WERI-Rb-1 (cell line): ENCODE measurements around the gene GGACT.

Source experiments
- DNase-seq: peaks from one replicate; pipeline ENCODE4 v3.0.0-alpha.2; 2020
- H3K27ac ChIP-seq: fragments of 250-450 bp; sonication (Bioruptor Pico); 2 replicates; pipeline ENCODE4 v1.5.1; 2020; ENCODE audit warnings: mild to moderate bottlenecking, moderate library complexity
- H3K27me3 ChIP-seq: fragments of 250-450 bp; sonication (Bioruptor Pico); 2 replicates; pipeline ENCODE4 v1.5.1; 2021; ENCODE audit warnings: mild to moderate bottlenecking, low read depth, moderate library complexity; ENCODE audit not compliant: insufficient read depth, severe bottlenecking
- H3K36me3 ChIP-seq: fragments of 250-450 bp; sonication (Bioruptor Pico); 2 replicates; pipeline ENCODE4 v1.5.1; 2020; ENCODE audit warnings: mild to moderate bottlenecking, moderate library complexity
- H3K4me3 ChIP-seq: 2 replicates; pipeline ENCODE4 v1.5.1; 2011; ENCODE audit warnings: low read depth, mild to moderate bottlenecking, control low read depth, low read length
- H3K9me3 ChIP-seq: fragments of 250-450 bp; sonication (Bioruptor Pico); 2 replicates; pipeline ENCODE4 v1.5.1; 2021; ENCODE audit warnings: mild to moderate bottlenecking, moderate library complexity; ENCODE audit not compliant: severe bottlenecking
- TF ChIP-seq, protein P1 (sequence below): IDR thresholded peaks from 2 replicates; pipeline ENCODE4 v1.5.1; 2011; ENCODE audit warnings: low read depth, mild to moderate bottlenecking, control low read depth, inconsistent platforms, low read length

Gene GGACT

DNA sequence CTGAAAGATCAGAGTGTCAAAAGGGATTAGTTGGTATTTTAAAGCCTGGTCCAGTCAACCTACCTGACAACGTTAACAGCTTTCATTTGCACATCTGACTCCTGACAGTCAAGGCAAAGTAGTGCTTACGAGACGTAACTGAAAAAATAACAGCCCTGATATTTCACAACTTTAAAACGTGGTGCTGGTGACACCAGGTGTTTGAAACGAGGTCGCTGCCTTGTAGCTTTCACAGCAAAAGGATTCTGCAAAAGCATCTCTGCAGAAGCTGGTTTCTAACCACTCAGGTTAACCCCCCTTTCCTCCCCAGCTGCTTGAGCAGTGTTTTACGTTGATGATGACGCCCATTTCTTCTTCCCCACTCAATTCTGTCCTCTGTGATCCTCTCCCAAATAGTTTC is 23.3 kb downstream of the GGACT start:
- no peak for DNase-seq
- Histone ChIP-seq H3K27me3 (no peaks in the 10 kb centered on the region), H3K4me3 (no peak overlapping the region), H3K36me3 (no peaks in the 10 kb centered on the region), H3K9me3 (peaks cover 3% of the 10 kb centered on the region), H3K27ac (no peak overlapping the region)
- TF ChIP-seq, protein P1, sequence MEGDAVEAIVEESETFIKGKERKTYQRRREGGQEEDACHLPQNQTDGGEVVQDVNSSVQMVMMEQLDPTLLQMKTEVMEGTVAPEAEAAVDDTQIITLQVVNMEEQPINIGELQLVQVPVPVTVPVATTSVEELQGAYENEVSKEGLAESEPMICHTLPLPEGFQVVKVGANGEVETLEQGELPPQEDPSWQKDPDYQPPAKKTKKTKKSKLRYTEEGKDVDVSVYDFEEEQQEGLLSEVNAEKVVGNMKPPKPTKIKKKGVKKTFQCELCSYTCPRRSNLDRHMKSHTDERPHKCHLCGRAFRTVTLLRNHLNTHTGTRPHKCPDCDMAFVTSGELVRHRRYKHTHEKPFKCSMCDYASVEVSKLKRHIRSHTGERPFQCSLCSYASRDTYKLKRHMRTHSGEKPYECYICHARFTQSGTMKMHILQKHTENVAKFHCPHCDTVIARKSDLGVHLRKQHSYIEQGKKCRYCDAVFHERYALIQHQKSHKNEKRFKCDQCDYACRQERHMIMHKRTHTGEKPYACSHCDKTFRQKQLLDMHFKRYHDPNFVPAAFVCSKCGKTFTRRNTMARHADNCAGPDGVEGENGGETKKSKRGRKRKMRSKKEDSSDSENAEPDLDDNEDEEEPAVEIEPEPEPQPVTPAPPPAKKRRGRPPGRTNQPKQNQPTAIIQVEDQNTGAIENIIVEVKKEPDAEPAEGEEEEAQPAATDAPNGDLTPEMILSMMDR, result no peak

DNA sequence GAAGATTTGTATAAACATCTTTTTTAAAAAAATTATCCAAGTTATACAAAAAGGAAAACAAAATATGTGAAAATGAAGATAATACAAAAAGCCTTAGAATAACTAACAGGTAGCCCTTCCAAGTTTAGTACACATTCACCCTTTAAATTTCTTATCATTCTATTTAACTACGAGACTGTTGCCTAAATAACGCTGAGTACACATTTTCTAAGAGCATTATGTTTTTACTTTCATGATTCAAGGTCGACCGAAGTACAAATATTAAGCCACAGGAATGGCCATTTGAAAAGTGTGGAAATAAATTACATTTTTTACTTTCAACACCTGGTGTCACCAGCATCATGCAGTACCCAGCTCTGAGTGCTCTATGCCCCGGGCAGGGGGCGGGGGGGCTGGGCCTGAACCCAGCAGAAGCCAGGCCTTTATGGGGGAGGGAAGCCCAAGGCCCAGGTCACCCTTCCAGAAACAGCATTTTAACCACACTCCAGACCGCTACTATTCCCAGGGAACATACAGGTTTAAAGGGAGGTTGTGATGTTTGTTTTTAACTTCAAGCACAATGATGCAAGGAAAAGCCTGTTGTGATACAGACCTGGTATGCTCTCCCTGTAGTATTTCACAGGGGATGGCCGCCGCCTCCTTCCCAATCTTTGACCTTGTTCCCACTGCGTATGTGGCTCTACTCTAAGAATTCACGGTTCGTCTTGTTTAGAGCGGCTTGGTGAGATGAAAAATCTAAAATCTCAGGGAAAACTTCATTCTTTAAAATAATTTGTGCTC is 24.0 kb downstream of the GGACT start:
- H3K4me3 ChIP-seq, result no peak overlapping the region
- no peaks in the 10 kb centered on the region for H3K27me3 ChIP-seq
- H3K9me3 ChIP-seq, result peaks cover 3% of the 10 kb centered on the region
- no peak overlapping the region for H3K27ac ChIP-seq
- H3K36me3 ChIP-seq, result no peaks in the 10 kb centered on the region
- TF ChIP-seq, protein P1, result no peak
- DNase-seq, result no peak

DNA sequence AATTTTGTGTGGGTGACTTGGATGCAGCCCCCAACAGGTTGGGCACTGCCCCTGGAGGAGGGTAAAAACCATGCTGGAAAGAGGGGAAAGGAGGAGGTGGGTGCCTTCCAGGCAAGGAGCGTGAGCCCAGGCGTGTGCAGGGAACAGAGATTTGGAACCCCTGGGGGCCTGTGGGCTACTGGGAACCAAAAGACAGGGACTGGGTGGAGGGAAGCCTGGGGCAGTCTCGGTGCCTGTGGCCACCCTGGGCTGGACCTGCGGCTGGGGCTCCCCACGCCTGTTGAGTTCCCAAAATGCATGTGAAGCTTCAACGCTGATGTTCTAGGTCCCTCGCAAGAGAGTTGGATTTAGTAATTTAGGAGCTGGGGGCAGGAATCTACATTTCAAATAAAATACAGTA is 24.8 kb downstream of the GGACT start:
- peaks cover 3% of the 10 kb centered on the region for H3K9me3 ChIP-seq
- no peak overlapping the region for H3K27ac ChIP-seq
- DNase-seq, result no peak
- H3K36me3 ChIP-seq, result no peaks in the 10 kb centered on the region
- no peak overlapping the region for H3K4me3 ChIP-seq
- TF ChIP-seq, protein P1, result no peak
- H3K27me3 ChIP-seq, result no peaks in the 10 kb centered on the region

DNA sequence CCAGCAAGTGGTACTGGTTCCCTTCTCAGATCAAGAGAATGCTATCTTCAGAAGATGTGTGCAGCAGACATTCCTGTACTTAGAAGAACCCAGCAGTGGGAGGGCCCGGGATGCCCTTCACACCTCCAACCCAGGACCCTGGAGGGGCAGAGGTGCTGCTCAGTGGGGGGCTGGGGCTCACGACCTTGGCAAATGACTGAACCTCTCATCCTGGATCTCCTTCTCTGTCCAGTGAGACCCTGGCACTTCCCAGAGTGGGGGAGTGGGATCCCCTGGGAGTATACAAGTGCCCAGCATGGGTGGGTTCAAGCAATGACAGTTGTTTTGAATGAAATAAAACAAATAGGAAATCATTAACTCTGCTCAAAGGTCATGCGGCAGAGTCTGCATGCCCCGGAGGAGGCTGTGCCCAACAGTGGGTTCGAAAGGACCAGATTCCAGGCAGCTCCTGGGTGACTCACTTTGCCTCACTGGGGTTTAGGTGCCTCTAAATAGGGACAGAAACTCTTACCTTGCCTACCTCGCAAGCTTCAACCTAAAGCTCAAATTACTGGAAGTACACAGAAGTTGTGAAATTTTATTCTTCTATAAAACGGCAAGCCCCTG is 26.9 kb downstream of the GGACT start:
- H3K27me3 ChIP-seq, result no peaks in the 10 kb centered on the region
- H3K27ac ChIP-seq, result no peak overlapping the region
- TF ChIP-seq, protein P1, result no peak
- H3K36me3 ChIP-seq, result no peaks in the 10 kb centered on the region
- no peak overlapping the region for H3K4me3 ChIP-seq
- H3K9me3 ChIP-seq, result peaks cover 3% of the 10 kb centered on the region
- DNase-seq, result no peak

DNA sequence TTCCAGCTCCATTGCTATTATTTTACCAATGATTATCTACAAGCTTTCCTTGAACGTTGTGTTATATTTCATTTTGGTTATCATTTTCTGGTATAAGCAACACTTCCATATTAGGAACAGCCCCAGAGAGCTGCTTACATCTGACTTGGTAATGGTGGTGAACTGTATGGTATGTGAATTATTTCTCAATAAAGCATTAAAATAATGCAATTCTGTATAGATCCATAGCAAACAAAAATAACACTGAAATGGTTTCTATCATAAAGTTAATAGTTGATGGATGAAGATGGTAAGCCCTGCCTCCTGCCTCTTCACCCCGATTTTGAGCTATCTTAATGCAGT is 27.5 kb downstream of the GGACT start:
- no peaks in the 10 kb centered on the region for H3K36me3 ChIP-seq
- peaks cover 3% of the 10 kb centered on the region for H3K9me3 ChIP-seq
- no peaks in the 10 kb centered on the region for H3K27me3 ChIP-seq
- DNase-seq, result no peak
- H3K4me3 ChIP-seq, result no peak overlapping the region
- H3K27ac ChIP-seq, result no peak overlapping the region
- TF ChIP-seq, protein P1, result no peak
